ENCODE data around the gene MDFIC. TPM values are rescaled to one million over a fixed set of nuclear protein-coding genes. Genes with fewer than 3 reads are reported as not detected.

MDFIC gene
- total and polyA plus RNA-seq, 2 of the 4 experiments (the other 2 are of a cell fraction) = 16.9 to 35.0 TPM

DNA sequence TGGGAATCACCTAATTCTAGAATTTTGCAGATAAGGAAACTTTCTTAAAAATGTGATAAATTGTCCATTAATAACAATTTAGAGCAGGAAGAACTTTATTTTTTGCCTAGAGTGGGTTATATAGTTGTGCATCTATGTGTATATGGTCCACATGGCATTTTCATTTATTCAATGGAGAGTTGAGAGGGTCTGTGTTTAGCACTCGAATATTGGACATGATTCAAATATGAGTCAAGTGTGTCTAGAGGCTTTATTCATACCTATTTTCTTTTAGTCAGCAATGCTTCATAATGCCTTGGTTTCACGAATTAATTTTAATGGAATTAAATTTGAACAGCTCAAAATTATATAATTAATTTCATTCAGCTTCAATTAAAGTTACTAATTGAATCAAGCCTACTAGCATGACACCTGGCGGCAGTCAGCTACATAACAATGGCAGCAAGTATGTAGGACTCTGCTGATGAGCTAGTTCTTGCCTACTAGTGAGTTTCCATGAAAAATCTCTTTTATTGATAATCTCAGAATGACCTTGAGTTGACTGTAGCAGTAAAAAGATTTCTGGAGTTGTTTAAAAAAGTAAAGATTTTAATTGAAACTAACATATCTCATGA is 17.7 kb downstream of the MDFIC start:
- H4K5ac ChIP-seq (ENCODE audit: low read depth, low read length) = no peak overlapping the region
- no peak overlapping the region for H2BK5ac ChIP-seq (ENCODE audit: low read depth, low read length, poor library complexity, severe bottlenecking)
- peaks cover 2% of the 10 kb centered on the region for H3K36me3 ChIP-seq (ENCODE audit: control insufficient read depth, insufficient read depth, low read length)
- H3K79me1 ChIP-seq (ENCODE audit: low read depth in 1 of 2, low read length in 2 of 2) = peaks cover 16 to 54% of the 10 kb centered on the region in 2 experiments
- no peak overlapping the region for H3K4me2 ChIP-seq (ENCODE audit: low read depth, low read length)
- dilution Hi-C loops (cut with HindIII; ENCODE audit: low sequenced_read_pairs, unreplicated experiment) = no loop called here
- no peak overlapping the region for H2AK9ac ChIP-seq (replicated peaks; ENCODE audit: low read depth, low read length, poor library complexity)
- ChIA-PET POLR2A (ENCODE audit: unreplicated experiment) (no interaction called here), CTCF (no interaction called here)
- H2AFZ ChIP-seq (replicated peaks; ENCODE audit: low read length, poor library complexity) = no peak overlapping the region
- in situ Hi-C loops (cut with MboI; ENCODE audit: low sequenced_read_pairs) = no loop called here
- H3K56ac ChIP-seq (ENCODE audit: extremely low read depth, insufficient read depth, low read length) = no peak overlapping the region
- DNase-seq (no peak), ATAC-seq (ENCODE audit: low read depth) (no peak)
- H2BK15ac ChIP-seq (ENCODE audit: low read depth, low read length) = no peak overlapping the region
- no peak overlapping the region for H3K18ac ChIP-seq (ENCODE audit: low read depth, low read length)
- H3K9me3 ChIP-seq (ENCODE audit: control insufficient read depth, insufficient read depth, low read length) = no peaks in the 10 kb centered on the region
- TF ChIP-seq POLR2A (IDR thresholded peaks at IDR 0.05; ENCODE audit: low read depth, low read length) (no peak), CTCF (conservative IDR thresholded peaks at IDR 0.05; ENCODE audit: low read depth, low read length) (no peak), SMC3 (IDR thresholded peaks at IDR 0.05; ENCODE audit: low read depth, low read length) (no peak), CEBPB (IDR thresholded peaks at IDR 0.05; ENCODE audit: low read depth, low read length) (no peak), CHD1 (IDR thresholded peaks at IDR 0.05; ENCODE audit: low read depth, low read length) (no peak), RAD21 (IDR thresholded peaks at IDR 0.05; ENCODE audit: low read length) (no peak), FOS (IDR thresholded peaks at IDR 0.05; ENCODE audit: low read depth, low read length) (no peak), MXI1 (IDR thresholded peaks at IDR 0.05; ENCODE audit: borderline replicate concordance, low read depth, low read length) (no peak), BHLHE40 (IDR thresholded peaks at IDR 0.05; ENCODE audit: low read depth, low read length) (no peak), RFX5 (IDR thresholded peaks at IDR 0.05; ENCODE audit: low read depth, low read length) (no peak), RCOR1 (IDR thresholded peaks at IDR 0.05; ENCODE audit: insufficient replicate concordance, low read length) (no peak), MAZ (IDR thresholded peaks at IDR 0.05; ENCODE audit: borderline replicate concordance, low read depth, low read length) (no peak), MAFK (IDR thresholded peaks at IDR 0.05; ENCODE audit: low read depth, low read length) (no peak), NFE2L2 (IDR thresholded peaks at IDR 0.05; ENCODE audit: low read depth, low read length) (no peak)
- TF ChIP-seq, protein P1, sequence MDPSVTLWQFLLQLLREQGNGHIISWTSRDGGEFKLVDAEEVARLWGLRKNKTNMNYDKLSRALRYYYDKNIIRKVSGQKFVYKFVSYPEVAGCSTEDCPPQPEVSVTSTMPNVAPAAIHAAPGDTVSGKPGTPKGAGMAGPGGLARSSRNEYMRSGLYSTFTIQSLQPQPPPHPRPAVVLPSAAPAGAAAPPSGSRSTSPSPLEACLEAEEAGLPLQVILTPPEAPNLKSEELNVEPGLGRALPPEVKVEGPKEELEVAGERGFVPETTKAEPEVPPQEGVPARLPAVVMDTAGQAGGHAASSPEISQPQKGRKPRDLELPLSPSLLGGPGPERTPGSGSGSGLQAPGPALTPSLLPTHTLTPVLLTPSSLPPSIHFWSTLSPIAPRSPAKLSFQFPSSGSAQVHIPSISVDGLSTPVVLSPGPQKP (IDR thresholded peaks at IDR 0.05; ENCODE audit: borderline replicate concordance, low read depth, low read length) = no peak
- TF ChIP-seq, protein P2, sequence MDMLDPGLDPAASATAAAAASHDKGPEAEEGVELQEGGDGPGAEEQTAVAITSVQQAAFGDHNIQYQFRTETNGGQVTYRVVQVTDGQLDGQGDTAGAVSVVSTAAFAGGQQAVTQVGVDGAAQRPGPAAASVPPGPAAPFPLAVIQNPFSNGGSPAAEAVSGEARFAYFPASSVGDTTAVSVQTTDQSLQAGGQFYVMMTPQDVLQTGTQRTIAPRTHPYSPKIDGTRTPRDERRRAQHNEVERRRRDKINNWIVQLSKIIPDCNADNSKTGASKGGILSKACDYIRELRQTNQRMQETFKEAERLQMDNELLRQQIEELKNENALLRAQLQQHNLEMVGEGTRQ (IDR thresholded peaks at IDR 0.05; ENCODE audit: low read depth, low read length) = no peak
- H3K14ac ChIP-seq (replicated peaks; ENCODE audit: low read depth, low read length) = no peak overlapping the region
- BruUV-seq (replicated peaks) = no TSS peak
- no peaks in the 10 kb centered on the region for H3K27me3 ChIP-seq (ENCODE audit: control insufficient read depth, insufficient read depth, low read length)
- H3K9ac ChIP-seq (ENCODE audit: low read depth, low read length) = no peak overlapping the region
- H3K23ac ChIP-seq (ENCODE audit: low read depth, low read length) = no peak overlapping the region
- no peaks in the 10 kb centered on the region for H3K9me1 ChIP-seq (ENCODE audit: insufficient read depth, low read length)
- no peaks in the 10 kb centered on the region for H3K4me1 ChIP-seq (ENCODE audit: control insufficient read depth, insufficient read depth, low read length)
- H2BK120ac ChIP-seq (ENCODE audit: low read depth, low read length) = no peak overlapping the region
- intact Hi-C loops (cut with micrococcal nuclease) = no loop called here
- no peak overlapping the region for H3K4ac ChIP-seq (ENCODE audit: low read depth, low read length)
- no peaks in the 10 kb centered on the region for H4K20me1 ChIP-seq (ENCODE audit: insufficient read depth, low read length)
- no peak overlapping the region for H3K4me3 ChIP-seq (ENCODE audit: insufficient read depth, low read depth, low read length)
- no peak overlapping the region for H2AK5ac ChIP-seq (ENCODE audit: low read depth, low read length)
- no peak overlapping the region for H2BK20ac ChIP-seq (ENCODE audit: low read depth, low read length)
- no CpG with 5 or more reads among the region's 3 CpGs for WGBS, 2 experiments (ENCODE audit: extremely low coverage in 2 of 2, insufficient read length in 1 of 2)
- H4K91ac ChIP-seq (ENCODE audit: insufficient read depth, low read depth, low read length) = no peak overlapping the region
- no peak overlapping the region for H4K8ac ChIP-seq (ENCODE audit: low read depth in 2 of 2, low read length in 2 of 2)
- H3K27ac ChIP-seq (ENCODE audit: insufficient read depth, low read length) = no peak overlapping the region

Data from IMR-90 (cell line).